HG02759 (cell line): ENCODE results near the gene SLC35D2.
"Not testable (repeated sequence)": the region's sequence is repeated elsewhere in the genome, so short reads cannot be mapped to it uniquely, and the experiment has no call there.

Source experiments
- ATAC-seq: cut with Tn5 transposase; IDR thresholded peaks from one replicate; pipeline ENCODE4 v1.9.1; 2021; ENCODE audit warnings: mild to moderate bottlenecking, moderate library complexity; ENCODE audit not compliant: unreplicated experiment

The SLC35D2 gene

GRCh38 chr9:96361668-96362067 is 21.8 kb downstream of the SLC35D2 start:
- no peak for ATAC-seq

GRCh38 chr9:96360976-96361375 is 22.5 kb downstream of the SLC35D2 start:
- no peak for ATAC-seq

- not testable (repeated sequence) for ATAC-seq
Observed at GRCh38 chr9:96360523-96360922, 23.0 kb downstream of the SLC35D2 start.

GRCh38 chr9:96350866-96351265 is 32.6 kb downstream of the SLC35D2 start:
- no peak for ATAC-seq

- no peak for ATAC-seq
Observed at GRCh38 chr9:96348261-96348660, 35.2 kb downstream of the SLC35D2 start.

- no peak for ATAC-seq
Observed at GRCh38 chr9:96345551-96345950, 38.0 kb downstream of the SLC35D2 start.

GRCh38 chr9:96344458-96345180 is 38.9 kb downstream of the SLC35D2 start:
- no peak for ATAC-seq

DNA sequence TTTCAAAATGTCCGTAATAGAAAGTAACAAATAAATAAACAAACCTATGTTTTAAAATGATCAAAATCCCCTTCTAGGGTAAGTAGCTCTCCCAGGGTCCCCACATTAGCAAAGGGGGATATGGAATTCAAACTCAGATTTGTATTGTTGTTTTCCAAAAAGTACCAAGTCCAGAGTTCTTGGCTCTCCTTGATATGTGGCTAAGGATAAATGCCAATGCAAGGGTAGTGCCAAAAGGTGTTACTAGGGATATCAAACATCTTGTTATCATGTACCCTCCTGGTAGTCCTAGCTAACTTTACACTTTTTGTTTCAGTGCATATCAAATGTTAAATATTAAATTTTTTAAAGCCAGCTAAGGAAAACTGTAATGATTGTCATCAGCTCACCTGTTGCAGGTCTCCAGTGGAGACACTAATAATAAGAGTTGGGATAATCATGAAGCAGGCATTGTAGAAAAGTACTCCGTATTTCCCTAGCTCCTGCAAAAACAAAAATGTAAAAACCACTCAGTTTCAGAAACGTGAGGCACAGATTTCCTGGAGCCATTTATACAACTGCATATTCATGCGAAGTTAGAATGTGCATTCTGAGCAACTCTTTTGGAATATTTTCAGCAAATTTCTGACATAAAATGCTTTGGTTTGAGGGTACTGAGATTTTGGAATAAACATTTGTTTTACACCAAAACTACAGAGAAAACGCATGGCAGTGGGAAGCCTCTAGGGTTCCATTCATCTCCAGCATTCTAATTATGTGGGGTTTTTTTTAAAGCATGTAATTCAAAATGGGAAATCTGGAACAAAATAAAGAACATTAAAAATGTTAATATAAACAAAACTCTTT is 39.8 kb downstream of the SLC35D2 start:
- no peak for ATAC-seq

- ATAC-seq: no peak
Observed at GRCh38 chr9:96342571-96343245, 40.8 kb downstream of the SLC35D2 start.

DNA sequence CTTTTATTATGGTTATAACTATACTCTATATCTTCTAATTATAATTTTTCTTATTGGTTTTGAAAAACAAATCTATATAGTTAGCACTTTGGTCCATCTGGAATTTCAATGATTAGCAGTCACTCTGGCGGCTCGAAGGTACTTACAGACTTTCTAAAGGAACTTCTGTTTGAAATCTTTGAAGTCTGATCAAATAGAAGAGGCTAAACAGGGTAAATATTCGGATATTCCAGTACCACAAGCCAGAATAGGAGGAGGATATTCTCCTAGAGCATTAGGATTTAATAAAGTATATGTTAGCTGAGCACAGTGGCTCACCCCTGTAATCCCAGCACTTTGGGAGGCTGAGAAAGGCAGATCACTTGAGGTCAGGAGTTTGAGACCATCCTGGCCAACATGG is 42.8 kb downstream of the SLC35D2 start:
- ATAC-seq: no peak

DNA sequence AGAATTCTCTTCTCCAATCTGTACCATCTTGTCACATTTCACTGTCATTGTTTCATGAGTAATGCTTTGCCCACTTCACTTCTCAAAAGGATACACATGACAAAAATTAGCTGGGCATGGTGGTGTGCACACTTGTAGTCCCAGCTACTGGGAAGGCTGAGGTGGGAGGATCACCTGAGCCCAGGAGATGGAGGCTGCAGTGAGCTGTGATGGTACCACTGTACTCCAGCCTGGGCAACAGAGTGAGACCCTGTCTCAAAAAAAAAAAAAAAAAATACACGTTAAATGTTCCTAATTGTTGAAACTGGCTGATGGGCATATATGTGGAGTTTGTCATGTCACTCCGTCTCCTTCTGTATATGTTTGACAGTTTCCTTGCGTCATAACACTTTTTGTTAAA is 45.2 kb downstream of the SLC35D2 start:
- ATAC-seq: no peak

GRCh38 chr9:96333958-96334357 is 49.6 kb downstream of the SLC35D2 start:
- no peak for ATAC-seq

DNA sequence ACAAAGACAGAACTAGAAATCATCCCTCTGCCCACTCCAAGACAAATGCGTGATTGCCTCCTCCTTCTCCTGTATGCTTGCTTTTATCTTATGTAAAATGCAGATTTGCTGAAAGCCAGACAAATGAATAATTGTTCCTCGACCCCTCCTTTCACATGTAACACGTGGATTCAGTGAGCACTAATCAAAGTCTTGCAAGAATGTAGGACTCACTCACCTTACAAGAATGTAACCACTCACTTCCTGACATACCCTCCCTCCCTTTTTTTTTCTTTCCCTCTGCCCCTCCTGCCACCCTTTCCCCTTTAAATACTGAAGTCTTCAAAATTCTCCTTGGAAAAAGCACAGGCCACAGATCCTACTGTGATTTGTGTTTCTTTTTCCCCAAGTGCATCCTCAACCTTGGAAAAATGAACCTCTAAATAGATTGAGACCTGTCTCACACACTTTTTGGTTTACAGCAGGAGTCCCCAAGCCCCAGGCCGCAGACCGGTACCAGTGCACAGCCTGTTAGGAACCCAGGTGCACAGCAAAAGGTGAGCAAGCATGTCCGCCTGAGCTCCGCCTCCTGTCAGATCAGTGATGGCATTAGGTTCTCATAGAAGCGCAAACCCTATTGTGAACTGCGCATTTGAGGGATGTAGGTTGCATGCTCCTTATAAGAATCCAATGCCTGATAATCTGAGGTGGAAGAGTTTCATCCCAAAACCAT is 52.1 kb downstream of the SLC35D2 start:
- ATAC-seq: no peak

GRCh38 chr9:96327694-96328352 is 55.7 kb downstream of the SLC35D2 start:
- no peak for ATAC-seq

GRCh38 chr9:96323169-96323568 is 60.3 kb downstream of the SLC35D2 start:
- ATAC-seq: no peak

- not testable (repeated sequence) for ATAC-seq
Observed at GRCh38 chr9:96322736-96323135, 60.8 kb downstream of the SLC35D2 start.

DNA sequence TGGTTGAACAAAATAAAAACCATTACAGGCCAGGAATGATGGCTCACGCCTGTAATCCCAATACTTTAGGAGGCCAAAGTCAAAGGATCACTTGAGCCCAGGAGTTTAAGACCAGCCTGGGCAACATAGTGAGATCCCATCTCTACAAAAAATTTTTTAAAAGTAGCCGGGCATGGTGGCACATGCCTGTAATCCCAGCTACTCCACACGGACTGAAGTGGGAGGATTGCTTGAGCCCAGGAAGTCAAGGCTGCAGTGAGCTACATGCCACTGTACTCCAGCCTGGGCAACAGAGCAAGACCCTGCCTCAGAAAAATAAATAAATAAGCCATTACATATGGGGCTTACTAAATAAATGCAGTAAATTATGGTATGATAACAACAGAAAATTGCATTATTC is 61.3 kb downstream of the SLC35D2 start:
- ATAC-seq: not testable (repeated sequence)

DNA sequence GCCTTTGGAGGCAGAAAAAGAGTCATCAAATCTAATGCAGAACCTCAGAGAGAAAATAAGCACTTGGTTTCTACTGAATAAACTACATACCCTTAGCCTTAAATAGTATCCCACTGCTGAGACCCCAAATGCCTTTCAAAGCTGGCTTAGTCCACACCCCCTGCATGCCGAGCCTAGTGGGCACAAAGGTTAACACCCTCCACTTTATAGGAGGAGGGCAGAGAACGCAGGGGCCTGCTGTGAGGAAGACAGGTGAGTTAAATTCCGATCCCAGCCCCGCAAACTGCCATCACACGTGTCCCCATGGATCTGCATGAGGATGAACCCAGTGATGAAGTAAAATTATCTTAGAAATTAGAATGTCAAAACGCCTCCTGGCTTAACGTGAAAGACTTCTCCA is 62.0 kb downstream of the SLC35D2 start:
- ATAC-seq: no peak

GRCh38 chr9:96320749-96321280 is 62.7 kb downstream of the SLC35D2 start:
- no peak for ATAC-seq

GRCh38 chr9:96318921-96319565 is 64.5 kb downstream of the SLC35D2 start:
- no peak for ATAC-seq
